SK-N-SH (cell line): ENCODE data around the gene PXMP2.

Experiments
- CTCF ChIP-seq: fragments of 200-600 bp; sonication (generic); IDR thresholded peaks from 2 replicates; pipeline ENCODE4 v1.6.1; 2017; ENCODE audit warnings: antibody characterized with exemption, mild to moderate bottlenecking, moderate library complexity
- ELF1 ChIP-seq: IDR thresholded peaks from 2 replicates; pipeline ENCODE4 v1.4.0; 2012
- EZH2phosphoT487 ChIP-seq: fragments of 200-600 bp; sonication (generic); IDR thresholded peaks from 2 replicates; pipeline ENCODE4 v1.6.1; 2017; ENCODE audit warnings: low read depth, mixed run types, mild to moderate bottlenecking, antibody characterized with exemption, moderate library complexity, borderline replicate concordance
- FOXJ3 ChIP-seq: sonication (generic); formaldehyde crosslinking; IDR thresholded peaks from 2 replicates; pipeline ENCODE4 v1.5.1; 2020; ENCODE audit warnings: mild to moderate bottlenecking, missing genetic modification reagents
- PBX3 ChIP-seq: IDR thresholded peaks from 2 replicates; pipeline ENCODE4; 2012
- POLR2AphosphoS5 ChIP-seq: IDR thresholded peaks from 2 replicates; pipeline ENCODE4 v1.6.1; 2012; ENCODE audit warnings: low read depth, low read length
- USF1 ChIP-seq: IDR thresholded peaks from 2 replicates; pipeline ENCODE4 v1.4.0; 2012; ENCODE audit warnings: low read depth, borderline replicate concordance

- no peak for TF ChIP-seq USF1
- TF ChIP-seq CTCF, result no peak
- no peak for TF ChIP-seq FOXJ3
- TF ChIP-seq PBX3, result no peak
- no peak for TF ChIP-seq EZH2phosphoT487
- TF ChIP-seq ELF1, result no peak
- no peak for TF ChIP-seq POLR2AphosphoS5
These were observed 39.0 kb downstream of the PXMP2 start for GRCh38 chr12:132726386-132726785.
